GM18909 (cell line): Measurements from ENCODE around the gene LRRC3C.

Experiments used
- ATAC-seq: cut with Tn5 transposase; IDR thresholded peaks from one replicate; pipeline ENCODE4 v1.9.1; 2021; ENCODE audit warnings: mild to moderate bottlenecking; ENCODE audit not compliant: unreplicated experiment, poor library complexity

The LRRC3C gene

GRCh38 chr17:39973496-39973895 is 46.0 kb downstream of the LRRC3C start:
- ATAC-seq, result no peak

GRCh38 chr17:39974433-39974832 is 46.9 kb downstream of the LRRC3C start:
- no peak for ATAC-seq

GRCh38 chr17:39975801-39976200 is 48.3 kb downstream of the LRRC3C start:
- no peak for ATAC-seq

- no peak for ATAC-seq
Observed at GRCh38 chr17:39979016-39979670, 51.6 kb downstream of the LRRC3C start.

- ATAC-seq, result peak; percentile 29
Observed at GRCh38 chr17:39979893-39980350, 52.4 kb downstream of the LRRC3C start.

GRCh38 chr17:39980351-39981206 is 53.0 kb downstream of the LRRC3C start, which contains the start of gene PSMD3:
Gene PSMD3, plus strand, starts transcription at chr17:39980807. Its CDS starts 164 bp downstream, at chr17:39980971.
- ATAC-seq, result peak; percentile 96

GRCh38 chr17:39981207-39981741 is 53.7 kb downstream of the LRRC3C start:
- no peak for ATAC-seq

- ATAC-seq, result no peak
Observed at GRCh38 chr17:39981766-39982375, 54.3 kb downstream of the LRRC3C start.

- ATAC-seq, result no peak
Observed at GRCh38 chr17:39988206-39988810, 60.8 kb downstream of the LRRC3C start.

- no peak for ATAC-seq
Observed at GRCh38 chr17:39994448-39994847, 66.9 kb downstream of the LRRC3C start.
